Sigmoid colon (tissue), 4 donors: ENCODE results near the gene CHI3L1.

Source experiments
- CTCF ChIP-seq, 4 experiments: fragments of 450-650 bp in 3 of 4; fragments of 200-600 bp in 1 of 4; IDR thresholded peaks; one replicate each; pipeline ENCODE4 v1.5.1; 2016 to 2019; ENCODE audit warnings: antibody characterized with exemption in 4 of 4, mild to moderate bottlenecking in 3 of 4, moderate library complexity in 2 of 4
- POLR2A ChIP-seq, 2 donors: fragments of 450-650 bp; IDR thresholded peaks; one replicate each; pipeline ENCODE4 v1.6.1; 2016; ENCODE audit warnings: antibody characterized with exemption in 2 of 2, mild to moderate bottlenecking in 2 of 2, moderate library complexity in 2 of 2
- POLR2AphosphoS5 ChIP-seq, 4 donors: sonication (generic); formaldehyde crosslinking; IDR thresholded peaks; one replicate each; pipeline ENCODE4 v1.6.1; 2017; ENCODE audit warnings: antibody characterized with exemption in 4 of 4

DNA sequence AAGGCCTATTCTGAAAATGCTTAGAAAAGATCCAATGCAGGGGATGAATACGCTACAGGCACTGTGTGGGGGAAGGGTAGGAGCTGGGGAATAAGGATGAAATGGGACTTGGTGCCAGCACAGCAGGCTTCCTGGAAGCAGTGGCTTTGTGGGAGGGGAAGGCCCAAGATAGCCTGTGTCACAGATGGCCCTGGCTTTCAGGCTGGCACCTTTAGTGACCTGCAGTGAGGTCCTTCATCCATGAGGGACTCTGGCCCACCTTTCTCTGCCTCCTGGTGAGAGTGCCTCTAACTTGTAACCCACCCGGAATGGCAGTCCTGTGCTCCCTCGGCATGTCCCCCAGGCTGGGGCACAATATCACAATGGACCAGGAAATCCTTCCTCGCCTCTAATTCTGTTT, 919 bp downstream of the CHI3L1 start:
- TF ChIP-seq CTCF (IDR thresholded peaks at IDR 0.05), result no peak
- no peak for TF ChIP-seq POLR2AphosphoS5 (IDR thresholded peaks at IDR 0.05)
- TF ChIP-seq POLR2A (IDR thresholded peaks at IDR 0.05), result no peak
